ENCODE results near the gene DNAH9.

DNA sequence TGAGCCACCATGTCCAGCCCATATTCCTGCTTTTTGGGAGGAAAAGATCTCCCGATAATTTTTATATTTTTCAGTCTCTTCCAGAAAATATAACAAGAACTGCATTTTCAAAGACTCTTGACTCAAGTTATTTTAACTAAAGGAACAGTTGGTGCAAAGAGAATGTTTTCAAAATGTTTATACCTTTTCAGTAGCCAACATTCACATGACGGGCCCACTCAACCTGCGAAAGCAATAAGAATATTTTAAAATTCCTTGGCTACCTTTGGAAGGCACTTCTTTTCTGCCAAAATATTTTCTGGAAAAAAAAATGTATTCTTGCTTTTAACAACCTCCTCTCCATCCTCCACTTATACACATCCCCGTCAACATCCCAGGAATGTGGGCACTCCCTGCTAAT, 258.7 kb downstream of the DNAH9 start:
- TF ChIP-seq, protein P1, sequence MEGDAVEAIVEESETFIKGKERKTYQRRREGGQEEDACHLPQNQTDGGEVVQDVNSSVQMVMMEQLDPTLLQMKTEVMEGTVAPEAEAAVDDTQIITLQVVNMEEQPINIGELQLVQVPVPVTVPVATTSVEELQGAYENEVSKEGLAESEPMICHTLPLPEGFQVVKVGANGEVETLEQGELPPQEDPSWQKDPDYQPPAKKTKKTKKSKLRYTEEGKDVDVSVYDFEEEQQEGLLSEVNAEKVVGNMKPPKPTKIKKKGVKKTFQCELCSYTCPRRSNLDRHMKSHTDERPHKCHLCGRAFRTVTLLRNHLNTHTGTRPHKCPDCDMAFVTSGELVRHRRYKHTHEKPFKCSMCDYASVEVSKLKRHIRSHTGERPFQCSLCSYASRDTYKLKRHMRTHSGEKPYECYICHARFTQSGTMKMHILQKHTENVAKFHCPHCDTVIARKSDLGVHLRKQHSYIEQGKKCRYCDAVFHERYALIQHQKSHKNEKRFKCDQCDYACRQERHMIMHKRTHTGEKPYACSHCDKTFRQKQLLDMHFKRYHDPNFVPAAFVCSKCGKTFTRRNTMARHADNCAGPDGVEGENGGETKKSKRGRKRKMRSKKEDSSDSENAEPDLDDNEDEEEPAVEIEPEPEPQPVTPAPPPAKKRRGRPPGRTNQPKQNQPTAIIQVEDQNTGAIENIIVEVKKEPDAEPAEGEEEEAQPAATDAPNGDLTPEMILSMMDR (IDR thresholded peaks at IDR 0.05), result no peak
- no peak for TF ChIP-seq POLR2A (IDR thresholded peaks at IDR 0.05)
